GM12892 (cell line): ENCODE data around the gene NES.

Source experiments
- POLR2A ChIP-seq: IDR thresholded peaks from 2 replicates; pipeline ENCODE4 v1.6.1; 2011; ENCODE audit warnings: low read depth, low read length, control low read depth
- POLR2AphosphoS5 ChIP-seq: IDR thresholded peaks from 2 replicates; pipeline ENCODE4 v1.6.1; 2011; ENCODE audit warnings: low read depth, low read length, control low read depth

GRCh38 chr1:156646738-156647211, 30.4 kb downstream of the NES start:
- TF ChIP-seq POLR2A (no peak), POLR2AphosphoS5 (no peak)
